ENCODE data around the gene GIT1. TPM values are rescaled to one million over a fixed set of nuclear protein-coding genes. Genes with fewer than 3 reads are reported as not detected.

The GIT1 gene
- polyA plus RNA-seq, 1 of the 3 experiments (the other 2 are of a cell fraction) = 42.9 TPM

GRCh38 chr17:29575511-29576213, 13.8 kb downstream of the GIT1 start:
- no peak overlapping the region for H3K4me3 ChIP-seq (ENCODE audit: low read depth in 2 of 2, low read length in 1 of 2)
- H3K27me3 ChIP-seq (ENCODE audit: insufficient read depth) = no peaks in the 10 kb centered on the region
- no peaks in the 10 kb centered on the region for H3K9me2 ChIP-seq
- H3K4me1 ChIP-seq (ENCODE audit: control insufficient read depth in 1 of 2, insufficient read depth in 2 of 2, low read depth in 1 of 2, low read length in 1 of 2) = peaks cover 0 to 16% of the 10 kb centered on the region in 2 experiments; a peak in 1 of 4 replicates
- TF ChIP-seq, protein P1, sequence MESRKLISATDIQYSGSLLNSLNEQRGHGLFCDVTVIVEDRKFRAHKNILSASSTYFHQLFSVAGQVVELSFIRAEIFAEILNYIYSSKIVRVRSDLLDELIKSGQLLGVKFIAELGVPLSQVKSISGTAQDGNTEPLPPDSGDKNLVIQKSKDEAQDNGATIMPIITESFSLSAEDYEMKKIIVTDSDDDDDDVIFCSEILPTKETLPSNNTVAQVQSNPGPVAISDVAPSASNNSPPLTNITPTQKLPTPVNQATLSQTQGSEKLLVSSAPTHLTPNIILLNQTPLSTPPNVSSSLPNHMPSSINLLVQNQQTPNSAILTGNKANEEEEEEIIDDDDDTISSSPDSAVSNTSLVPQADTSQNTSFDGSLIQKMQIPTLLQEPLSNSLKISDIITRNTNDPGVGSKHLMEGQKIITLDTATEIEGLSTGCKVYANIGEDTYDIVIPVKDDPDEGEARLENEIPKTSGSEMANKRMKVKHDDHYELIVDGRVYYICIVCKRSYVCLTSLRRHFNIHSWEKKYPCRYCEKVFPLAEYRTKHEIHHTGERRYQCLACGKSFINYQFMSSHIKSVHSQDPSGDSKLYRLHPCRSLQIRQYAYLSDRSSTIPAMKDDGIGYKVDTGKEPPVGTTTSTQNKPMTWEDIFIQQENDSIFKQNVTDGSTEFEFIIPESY (IDR thresholded peaks at IDR 0.05; ENCODE audit: borderline replicate concordance, low read depth) = no peak
- H3K9me3 ChIP-seq = no peaks in the 10 kb centered on the region
- no peak overlapping the region for H3K4me2 ChIP-seq
- no peak overlapping the region; a peak in 1 of 4 replicates for H3K27ac ChIP-seq (ENCODE audit: low read depth in 2 of 2, low read length in 1 of 2)
- ChIA-PET POLR2A (interaction anchor here (0.9 kb wide), 1 partner anchor 16 kb away, joined by 3 read pairs; no protein-coding TSS in a partner anchor), CTCF (interaction anchor here (1.0 to 11.6 kb wide), 9 partner anchors 7 to 518 kb away, joined by 3 to 166 read pairs (median 14); partner anchors contain the start of genes ANKRD13B and GIT1)
- peaks cover 9% of the 10 kb centered on the region for H4K20me1 ChIP-seq (ENCODE audit: insufficient read depth)
- no peak for DNase-seq
- peaks cover 9 to 69% of the 10 kb centered on the region in 2 experiments for H3K36me3 ChIP-seq (replicated peaks in 1 of 2; ENCODE audit: control insufficient read depth in 1 of 2, insufficient read depth in 2 of 2, low read length in 1 of 2)
- H3F3A ChIP-seq (replicated peaks; ENCODE audit: insufficient read depth) = peaks cover 2% of the 10 kb centered on the region
- no peak overlapping the region for H2AFZ ChIP-seq (ENCODE audit: low read depth)
- H3K79me2 ChIP-seq (ENCODE audit: insufficient read depth) = no peaks in the 10 kb centered on the region
- 98% methylated on average over 13 of the region's 28 CpGs for WGBS (ENCODE audit: low lambda C conversion rate)
- no peak overlapping the region for H3K9ac ChIP-seq

GRCh38 chr17:29574732-29575510, 14.5 kb downstream of the GIT1 start:
- WGBS (ENCODE audit: low lambda C conversion rate) = 94% methylated on average over 7 of the region's 17 CpGs
- no peaks in the 10 kb centered on the region for H3K9me2 ChIP-seq
- no peak for DNase-seq
- H2AFZ ChIP-seq (ENCODE audit: low read depth) = no peak overlapping the region
- no peaks in the 10 kb centered on the region for H3F3A ChIP-seq (replicated peaks; ENCODE audit: insufficient read depth)
- no peaks in the 10 kb centered on the region for H3K79me2 ChIP-seq (ENCODE audit: insufficient read depth)
- H4K20me1 ChIP-seq (ENCODE audit: insufficient read depth) = peaks cover 7% of the 10 kb centered on the region
- H3K27me3 ChIP-seq (ENCODE audit: insufficient read depth) = no peaks in the 10 kb centered on the region
- H3K4me1 ChIP-seq (ENCODE audit: control insufficient read depth in 1 of 2, insufficient read depth in 2 of 2, low read depth in 1 of 2, low read length in 1 of 2) = peaks cover 0 to 13% of the 10 kb centered on the region in 2 experiments; a peak in 1 of 4 replicates
- TF ChIP-seq EZH2phosphoT487 (IDR thresholded peaks at IDR 0.05; ENCODE audit: borderline replicate concordance, low read depth) (no peak), RCOR1 (IDR thresholded peaks at IDR 0.05; ENCODE audit: low read length) (no peak), GATA2 (CRISPR knock-in tag; IDR thresholded peaks at IDR 0.05) (no peak), SIN3A (IDR thresholded peaks at IDR 0.05; ENCODE audit: borderline replicate concordance, low read depth, low read length) (no peak), JUND (IDR thresholded peaks at IDR 0.05) (no peak)
- no peak overlapping the region; a peak in 1 of 4 replicates for H3K27ac ChIP-seq (ENCODE audit: low read depth in 2 of 2, low read length in 1 of 2)
- CTCF ChIA-PET = interaction anchor here (0.5 to 11.6 kb wide), 7 partner anchors 8 to 1431 kb away, joined by 3 to 166 read pairs (median 14); partner anchors contain the start of genes ANKRD13B, GIT1 and SSH2
- peaks cover 9 to 66% of the 10 kb centered on the region in 2 experiments for H3K36me3 ChIP-seq (replicated peaks in 1 of 2; ENCODE audit: control insufficient read depth in 1 of 2, insufficient read depth in 2 of 2, low read length in 1 of 2)
- H3K9ac ChIP-seq = no peak overlapping the region
- POLR2A ChIA-PET = interaction anchor here (0.9 kb wide), 1 partner anchor 17 kb away, joined by 3 read pairs; no protein-coding TSS in a partner anchor
- no peak overlapping the region for H3K4me2 ChIP-seq
- no peaks in the 10 kb centered on the region for H3K9me3 ChIP-seq
- H3K4me3 ChIP-seq (ENCODE audit: low read depth in 2 of 2, low read length in 1 of 2) = no peak overlapping the region
